Panc1 (cell line): ENCODE results near the gene TPCN1.

ENCODE experiments used
- SIN3A ChIP-seq: IDR thresholded peaks from 2 replicates; pipeline ENCODE4 v1.6.1; 2012; ENCODE audit warnings: low read depth, mild to moderate bottlenecking, low read length, moderate library complexity, borderline replicate concordance; ENCODE audit not compliant: insufficient read depth
- TF ChIP-seq, protein P1 (sequence below): fragments of 450-650 bp; IDR thresholded peaks from 2 replicates; pipeline ENCODE4 v1.5.1; 2017; ENCODE audit warnings: mild to moderate bottlenecking

DNA sequence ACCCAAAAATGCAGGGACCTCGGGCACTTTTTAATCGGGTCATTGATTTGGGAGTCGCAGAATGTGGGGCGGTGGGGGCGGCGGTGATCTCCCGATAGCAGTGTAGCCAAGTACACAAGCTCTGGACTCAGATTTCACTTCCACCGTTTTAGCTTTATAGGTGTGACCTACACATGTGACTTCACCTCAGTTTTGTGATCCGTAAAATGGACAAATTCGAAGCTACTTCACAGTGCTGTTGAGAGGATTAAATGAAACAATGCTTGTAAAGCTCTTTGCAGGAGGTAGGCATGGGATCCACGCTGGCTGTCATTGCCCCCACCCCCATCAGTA, 35.3 kb upstream of the TPCN1 start:
- TF ChIP-seq, protein P1, sequence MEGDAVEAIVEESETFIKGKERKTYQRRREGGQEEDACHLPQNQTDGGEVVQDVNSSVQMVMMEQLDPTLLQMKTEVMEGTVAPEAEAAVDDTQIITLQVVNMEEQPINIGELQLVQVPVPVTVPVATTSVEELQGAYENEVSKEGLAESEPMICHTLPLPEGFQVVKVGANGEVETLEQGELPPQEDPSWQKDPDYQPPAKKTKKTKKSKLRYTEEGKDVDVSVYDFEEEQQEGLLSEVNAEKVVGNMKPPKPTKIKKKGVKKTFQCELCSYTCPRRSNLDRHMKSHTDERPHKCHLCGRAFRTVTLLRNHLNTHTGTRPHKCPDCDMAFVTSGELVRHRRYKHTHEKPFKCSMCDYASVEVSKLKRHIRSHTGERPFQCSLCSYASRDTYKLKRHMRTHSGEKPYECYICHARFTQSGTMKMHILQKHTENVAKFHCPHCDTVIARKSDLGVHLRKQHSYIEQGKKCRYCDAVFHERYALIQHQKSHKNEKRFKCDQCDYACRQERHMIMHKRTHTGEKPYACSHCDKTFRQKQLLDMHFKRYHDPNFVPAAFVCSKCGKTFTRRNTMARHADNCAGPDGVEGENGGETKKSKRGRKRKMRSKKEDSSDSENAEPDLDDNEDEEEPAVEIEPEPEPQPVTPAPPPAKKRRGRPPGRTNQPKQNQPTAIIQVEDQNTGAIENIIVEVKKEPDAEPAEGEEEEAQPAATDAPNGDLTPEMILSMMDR = no peak
- no peak for TF ChIP-seq SIN3A
